Measurements from ENCODE around the gene KLHL29.

Gene KLHL29

DNA sequence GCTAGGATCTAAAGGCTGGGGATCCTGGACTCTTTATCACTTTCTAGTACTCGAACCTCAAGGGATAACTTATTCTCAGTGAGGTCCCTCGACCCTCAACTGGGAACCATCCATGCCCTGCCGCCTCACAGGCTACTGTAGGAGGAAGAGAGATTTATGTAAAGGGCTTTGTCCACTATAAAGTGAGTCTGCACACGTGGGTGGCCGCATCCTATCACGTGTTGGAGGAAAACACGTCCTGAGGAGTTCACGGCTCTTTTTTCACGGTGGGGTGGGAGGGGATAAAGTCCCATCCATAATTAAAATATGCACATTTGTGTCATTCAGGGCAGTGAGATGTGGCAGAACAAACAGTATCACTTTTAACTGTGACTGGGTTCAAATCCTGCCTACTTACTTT lies 176.6 kb downstream of the KLHL29 start:
- no peak for FAIRE-seq

DNA sequence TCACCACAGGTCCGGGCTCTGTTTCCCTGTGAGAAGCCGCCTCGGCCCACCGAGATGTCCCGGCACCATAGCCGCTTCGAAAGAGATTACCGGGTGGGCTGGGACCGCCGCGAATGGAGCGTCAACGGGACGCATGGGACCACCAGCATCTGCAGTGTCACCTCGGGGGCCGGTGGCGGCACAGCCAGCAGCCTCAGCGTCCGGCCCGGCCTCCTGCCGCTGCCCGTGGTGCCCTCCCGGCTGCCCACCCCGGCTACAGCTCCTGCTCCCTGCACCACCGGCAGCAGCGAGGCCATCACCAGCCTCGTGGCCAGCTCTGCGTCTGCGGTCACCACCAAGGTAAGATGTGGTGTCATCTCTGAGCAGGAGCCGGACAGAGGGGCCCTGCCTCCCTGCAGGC lies 177.2 kb downstream of the KLHL29 start:
- no peak for FAIRE-seq

DNA sequence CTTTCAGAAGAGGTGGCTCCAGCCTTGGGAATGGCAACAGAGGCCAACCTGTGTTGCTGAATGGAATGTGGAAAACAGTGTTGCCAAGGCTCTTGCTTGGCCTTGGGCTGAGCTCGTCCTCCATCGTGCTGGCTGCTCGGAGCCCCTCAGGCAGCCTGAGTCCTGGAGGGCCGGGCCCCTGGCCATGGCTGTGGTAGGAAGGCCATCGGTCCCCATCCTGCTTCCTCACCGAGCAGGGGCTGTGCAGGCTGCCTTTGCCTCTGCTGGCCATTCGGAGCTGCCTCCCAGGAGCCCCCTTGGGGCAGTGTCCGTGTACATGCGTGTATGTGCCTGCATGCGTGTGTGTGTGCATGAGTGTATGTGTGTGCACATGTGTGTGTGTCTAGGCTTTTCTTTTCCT lies 178.2 kb downstream of the KLHL29 start:
- FAIRE-seq: no peak

DNA sequence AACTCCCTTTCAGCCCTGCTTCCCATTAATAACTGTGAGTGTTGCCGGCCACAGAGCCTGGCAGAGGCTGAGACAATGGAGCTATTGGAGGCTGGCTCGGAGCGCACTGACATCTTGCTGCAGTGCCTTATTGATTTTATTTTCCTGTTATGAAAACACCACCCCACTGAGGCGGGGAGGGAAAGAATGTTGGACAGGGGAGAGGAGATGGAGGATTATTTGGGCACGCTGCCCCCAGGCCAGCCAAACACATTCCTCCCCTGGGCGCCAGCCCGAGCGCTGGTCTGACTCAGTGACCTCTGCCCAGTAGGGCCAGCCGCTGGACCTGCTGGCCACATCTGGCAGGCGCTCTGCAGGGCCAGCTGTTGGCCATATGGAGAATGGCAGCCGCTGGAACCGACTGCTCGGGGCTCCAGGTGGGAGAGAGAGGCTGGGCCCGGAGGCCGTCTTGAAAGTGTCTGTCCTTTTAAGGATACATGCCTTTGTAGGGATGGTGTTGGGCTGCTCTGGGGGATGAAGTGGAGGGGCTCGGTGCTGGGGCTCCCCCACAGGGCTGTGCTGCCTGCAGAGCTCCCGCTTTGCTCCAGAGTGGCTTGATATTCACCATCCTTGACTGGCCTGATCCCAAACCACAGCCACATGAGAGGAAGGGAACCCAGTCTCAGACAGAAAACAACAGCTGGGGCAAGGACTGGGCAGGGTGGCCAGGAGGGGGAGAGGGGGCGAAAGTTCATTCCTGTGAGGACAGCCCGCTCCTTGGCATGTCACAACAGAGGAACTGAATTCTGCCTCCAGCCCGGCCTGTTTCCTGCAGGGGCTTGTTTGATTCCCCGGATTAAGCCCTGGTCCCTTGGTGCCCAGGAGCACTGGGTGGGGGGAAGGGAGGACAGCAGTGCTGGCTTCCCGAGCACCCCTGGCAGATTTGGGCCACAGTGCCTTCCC lies 179.0 kb downstream of the KLHL29 start:
- no peak for FAIRE-seq

DNA sequence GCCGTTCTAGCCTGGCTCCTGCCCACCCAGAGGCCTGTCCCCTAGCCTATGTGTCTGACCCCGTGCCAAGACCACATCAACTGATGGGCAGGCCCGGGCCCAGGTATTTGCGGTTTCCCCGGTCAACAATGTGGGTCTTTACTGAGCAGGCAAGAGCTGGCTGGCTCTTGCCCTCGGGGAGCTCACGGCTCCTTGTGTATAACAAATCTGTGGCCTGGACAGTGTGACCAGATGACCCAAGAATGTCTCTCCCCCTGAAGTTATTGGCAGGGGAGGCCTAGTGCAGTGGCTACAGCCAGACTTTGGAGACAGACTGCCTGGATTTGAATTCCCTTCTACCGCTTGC lies 179.6 kb downstream of the KLHL29 start:
- FAIRE-seq: no peak

DNA sequence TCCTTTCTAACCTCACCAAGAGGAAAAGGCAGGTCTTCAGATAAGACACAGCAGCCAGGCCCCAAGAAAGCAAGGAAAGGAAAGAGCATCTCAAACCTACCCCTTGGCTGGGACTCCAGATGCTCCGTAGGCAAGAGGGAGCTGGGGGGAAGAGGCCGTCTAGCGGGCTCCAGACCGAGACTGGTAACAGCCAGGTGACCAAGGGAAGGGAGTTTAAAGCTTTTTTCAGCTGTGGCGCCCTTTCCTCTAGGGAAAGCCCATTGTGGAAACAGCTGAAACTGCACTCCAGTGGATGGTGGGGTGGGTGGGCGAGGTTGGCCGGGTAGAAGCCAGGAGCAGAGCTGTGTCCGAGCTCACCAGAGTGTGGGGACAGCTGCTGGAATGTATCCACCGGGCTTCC lies 180.4 kb downstream of the KLHL29 start:
- FAIRE-seq: no peak

DNA sequence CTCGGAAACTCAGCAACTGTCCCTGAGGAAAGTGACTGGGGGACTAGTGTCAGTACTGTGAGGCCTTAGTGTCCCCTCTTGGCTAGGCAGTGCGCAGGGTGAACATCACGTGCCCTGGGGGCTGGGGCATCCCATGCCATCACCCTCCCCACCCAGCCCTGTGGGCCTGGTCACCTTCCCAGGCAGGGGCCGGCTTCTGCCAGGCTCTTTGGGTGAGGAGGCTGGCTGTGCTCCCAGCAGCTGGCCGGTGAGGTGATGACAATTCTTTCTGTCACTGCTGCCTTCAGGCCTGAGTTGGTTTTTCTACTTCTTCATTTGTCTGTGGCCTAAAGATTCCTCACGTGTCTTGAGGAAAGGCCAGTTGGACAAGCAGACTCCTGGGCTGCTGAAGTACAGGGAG lies 180.8 kb downstream of the KLHL29 start:
- FAIRE-seq: no peak

DNA sequence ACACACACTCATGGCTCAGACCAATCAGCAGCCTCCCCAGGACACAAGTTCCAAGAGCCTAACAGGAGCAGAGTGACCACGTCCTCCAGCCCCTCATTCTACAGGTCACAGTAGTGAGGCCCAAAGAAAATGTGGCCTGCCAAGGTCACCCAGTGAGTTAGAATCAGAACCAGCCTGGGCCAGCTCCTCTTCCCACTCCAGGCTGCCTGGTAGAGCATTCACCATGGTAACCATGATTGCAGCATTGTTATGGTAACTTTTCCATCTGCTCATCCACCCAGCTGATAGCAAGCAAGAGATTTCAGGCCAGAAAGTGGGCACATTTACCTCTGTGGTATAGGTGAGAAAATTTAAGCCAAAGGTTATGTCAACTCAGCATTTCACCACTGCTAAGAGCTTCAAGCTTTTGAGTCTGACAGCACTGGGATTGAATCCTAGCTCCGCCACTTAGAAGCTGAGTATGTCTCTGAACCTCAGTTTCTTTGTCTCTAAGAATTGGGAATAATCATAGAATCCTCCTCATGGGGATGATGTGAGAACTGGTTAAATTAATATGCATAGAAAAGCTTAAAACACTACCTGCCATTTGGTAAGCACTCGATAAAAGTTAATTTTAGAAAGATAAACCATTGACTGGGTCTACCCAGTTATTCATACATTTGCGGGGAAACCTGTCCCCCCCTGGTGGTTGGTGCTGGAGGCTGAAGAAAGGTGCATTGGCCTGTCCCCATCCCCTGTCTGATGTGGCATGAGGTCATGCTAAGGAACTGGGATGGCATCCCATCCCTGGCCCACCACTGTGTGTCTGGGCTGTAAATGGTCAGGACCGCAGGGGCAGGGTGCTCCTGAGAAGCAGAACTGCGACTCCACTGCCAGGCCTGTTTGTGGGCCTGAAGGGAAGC lies 181.5 kb downstream of the KLHL29 start:
- FAIRE-seq: no peak

DNA sequence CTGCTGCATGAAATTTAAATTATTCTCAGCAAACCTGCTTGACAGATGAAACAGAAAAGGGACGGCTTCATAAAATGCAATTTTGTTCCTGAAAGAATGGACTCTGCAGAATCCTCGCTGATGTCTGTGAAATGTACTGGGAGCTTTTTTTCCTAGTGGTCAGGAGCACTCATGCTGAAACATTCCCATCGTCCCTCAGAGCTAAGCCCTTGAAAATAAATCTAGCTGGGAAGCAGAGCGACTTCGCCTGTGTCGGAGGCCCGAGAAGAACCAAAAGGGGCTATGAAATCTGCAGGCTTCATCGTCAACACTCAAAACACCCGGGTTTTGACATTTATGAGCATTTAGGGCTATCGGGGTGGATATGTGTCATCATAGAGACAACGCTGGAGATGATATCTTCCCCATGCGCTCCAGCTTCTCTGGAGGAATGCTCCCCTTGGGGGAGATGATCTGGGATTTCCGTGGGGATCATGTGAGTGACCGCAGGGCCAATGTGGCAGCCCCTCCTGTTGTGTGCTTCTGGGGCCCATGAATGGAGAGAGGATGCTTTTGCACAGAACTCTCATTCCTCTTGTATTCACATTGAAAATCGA lies 182.3 kb downstream of the KLHL29 start:
- no peak for FAIRE-seq

DNA sequence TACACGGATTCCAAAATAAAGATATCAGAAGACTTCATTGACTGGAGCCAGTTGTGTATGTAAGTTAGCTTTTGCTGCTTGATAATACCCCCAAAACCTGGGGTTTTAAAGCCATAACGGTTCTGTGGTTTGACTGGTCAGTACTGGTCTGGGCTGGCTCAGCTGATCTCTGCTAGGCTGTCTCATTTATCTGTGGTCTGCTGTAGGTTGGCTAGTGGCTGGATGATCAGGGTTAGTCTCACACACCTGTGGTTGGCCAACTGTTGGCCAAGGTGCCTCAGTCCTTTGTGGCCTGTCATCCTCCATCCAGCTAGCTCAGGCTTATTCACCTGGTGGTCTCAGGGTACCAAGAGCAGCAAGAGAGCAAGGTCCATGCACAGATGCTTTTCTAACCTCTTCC lies 183.2 kb downstream of the KLHL29 start:
- FAIRE-seq: no peak

DNA sequence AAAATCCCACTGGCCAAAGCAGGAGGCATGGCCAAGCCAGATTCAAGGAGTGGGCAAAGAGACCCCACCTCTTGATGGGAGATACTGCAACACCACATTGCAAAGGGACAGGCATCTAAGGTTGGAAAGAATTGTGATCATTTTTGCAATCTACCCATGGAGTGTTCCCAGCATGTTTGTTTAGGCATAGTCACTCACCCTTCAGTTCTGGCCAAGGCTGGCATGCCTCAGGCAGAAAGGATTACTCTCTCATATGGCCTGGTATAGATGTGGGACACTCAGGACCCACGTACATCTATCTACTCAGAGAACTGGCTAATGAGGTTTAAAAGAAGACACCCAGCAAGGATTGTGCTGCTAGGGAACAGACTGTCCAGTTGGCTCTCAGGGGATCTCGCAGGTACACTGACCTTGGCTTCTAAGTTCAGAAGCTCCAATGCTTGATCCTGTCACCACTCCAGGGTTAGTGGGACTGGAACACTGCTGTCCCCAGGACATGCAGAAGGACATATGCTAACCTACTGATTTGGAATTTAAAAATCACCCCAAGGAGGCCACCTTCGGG lies 183.7 kb downstream of the KLHL29 start:
- no peak for FAIRE-seq

DNA sequence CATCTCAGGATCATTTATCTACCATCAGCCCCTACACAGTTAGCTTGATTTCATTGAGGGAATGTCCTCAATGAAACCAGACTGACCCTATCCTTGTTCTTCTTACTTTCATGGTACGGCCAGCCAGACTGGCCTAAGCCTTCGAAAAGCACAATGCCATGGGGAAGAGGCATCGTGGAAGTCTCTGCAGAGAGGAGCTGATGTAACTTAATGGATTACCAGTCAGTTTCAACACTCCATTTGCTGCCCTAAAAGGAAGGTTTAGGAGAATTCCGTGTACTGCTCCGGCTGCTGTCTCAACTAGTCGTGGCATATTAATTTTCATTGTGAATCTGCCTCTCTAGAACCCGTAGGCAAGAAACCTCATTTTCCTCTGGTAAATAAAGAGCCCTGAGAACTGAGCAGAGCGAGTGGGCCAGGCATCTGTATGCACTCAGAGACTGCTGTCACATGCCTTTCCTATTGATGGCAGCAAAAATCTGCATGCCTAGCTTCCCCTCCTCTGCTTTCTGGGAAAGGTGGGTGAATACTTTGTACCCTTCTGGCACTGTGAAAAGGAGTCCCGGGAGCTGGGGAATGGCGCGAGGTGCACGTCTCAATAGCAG lies 184.9 kb downstream of the KLHL29 start:
- no peak for FAIRE-seq

DNA sequence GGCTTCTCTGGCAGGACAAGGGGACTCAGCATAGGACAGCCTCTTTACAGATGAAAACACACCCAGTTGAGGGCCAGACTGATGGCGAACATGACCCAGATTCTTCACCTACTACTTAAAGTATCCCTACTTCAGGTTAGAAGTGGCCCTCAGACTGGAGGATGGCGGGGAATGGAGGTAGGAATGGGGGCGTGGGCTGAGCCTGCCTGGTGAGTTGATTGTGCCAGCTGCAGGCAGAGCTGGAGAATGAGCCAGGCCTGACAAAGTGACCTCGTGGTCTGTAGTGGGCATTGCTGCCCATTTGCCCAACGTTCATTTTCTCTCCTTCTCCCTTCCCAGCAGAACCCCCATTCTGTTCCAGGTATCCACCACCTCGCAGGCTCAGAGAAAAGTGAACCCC lies 186.1 kb downstream of the KLHL29 start:
- FAIRE-seq: no peak

DNA sequence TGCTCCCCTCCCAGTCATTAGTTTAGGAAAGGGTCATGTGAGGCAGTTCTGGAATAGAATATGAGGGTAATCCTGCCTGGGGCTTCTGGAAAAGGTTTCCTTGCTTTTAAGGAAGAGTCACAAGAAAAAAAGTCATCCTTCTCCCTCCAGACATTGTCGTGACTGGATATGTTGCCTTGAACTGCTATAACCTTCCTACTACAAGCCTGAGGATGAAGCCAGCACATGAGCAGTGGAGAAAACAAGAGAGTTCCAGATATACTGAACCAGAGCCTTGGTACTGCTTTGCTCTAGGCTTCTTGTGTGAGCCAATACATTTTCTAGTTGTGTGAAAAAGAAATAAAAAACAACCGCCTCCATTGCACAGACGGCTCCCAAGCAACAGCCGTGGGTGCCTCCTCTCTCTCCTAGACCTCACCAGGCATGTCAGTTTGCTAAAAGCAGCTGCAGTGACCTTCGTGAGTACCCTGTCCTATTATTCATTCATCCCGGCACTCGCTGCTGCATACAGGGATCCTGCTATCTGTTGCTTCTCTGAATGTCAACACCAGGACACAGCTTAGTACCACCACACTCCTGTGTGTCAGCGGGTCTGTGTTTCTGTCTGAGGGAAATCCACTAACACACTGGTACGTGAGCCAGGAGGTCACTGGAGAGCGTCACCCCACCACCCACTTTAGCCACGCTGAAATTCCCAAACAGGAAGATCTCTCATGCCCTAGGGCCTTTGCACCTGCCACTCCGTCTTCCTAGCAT lies 186.7 kb downstream of the KLHL29 start:
- no peak for FAIRE-seq

DNA sequence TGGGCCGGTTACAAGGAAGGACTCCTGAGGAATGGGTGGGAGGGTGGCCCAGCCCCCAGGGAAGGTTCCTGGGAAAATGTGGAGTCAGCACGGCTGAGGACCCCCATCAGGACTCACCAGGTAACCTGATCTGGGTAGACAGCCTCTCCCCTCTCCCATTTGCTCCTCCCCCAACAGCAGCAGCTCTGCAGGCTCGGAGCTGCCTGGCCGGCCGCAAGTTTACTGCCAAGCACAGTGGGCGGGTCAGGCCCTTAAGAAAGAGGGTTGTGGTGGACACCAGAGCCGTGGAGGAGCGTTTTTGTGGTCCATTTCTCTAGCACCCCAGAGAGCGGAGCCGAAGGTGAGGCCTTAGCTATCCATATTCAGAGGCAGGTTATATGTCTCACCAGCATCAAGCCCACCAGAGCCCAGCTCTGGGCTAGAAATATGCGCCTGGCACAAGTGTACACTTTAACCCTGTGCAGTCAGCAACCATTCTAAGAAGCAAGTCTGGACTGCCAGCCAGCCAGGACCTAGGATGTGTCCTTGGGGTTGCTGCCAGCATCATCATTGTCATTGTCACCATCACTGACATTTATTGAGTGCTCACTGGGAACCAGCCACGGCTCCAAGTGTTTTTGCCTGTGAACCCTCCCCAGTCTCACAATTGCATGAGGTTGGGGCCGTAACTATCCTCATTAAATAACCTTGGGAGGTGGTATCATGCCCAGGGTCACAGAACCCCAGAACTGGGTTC lies 190.1 kb downstream of the KLHL29 start:
- FAIRE-seq: no peak

DNA sequence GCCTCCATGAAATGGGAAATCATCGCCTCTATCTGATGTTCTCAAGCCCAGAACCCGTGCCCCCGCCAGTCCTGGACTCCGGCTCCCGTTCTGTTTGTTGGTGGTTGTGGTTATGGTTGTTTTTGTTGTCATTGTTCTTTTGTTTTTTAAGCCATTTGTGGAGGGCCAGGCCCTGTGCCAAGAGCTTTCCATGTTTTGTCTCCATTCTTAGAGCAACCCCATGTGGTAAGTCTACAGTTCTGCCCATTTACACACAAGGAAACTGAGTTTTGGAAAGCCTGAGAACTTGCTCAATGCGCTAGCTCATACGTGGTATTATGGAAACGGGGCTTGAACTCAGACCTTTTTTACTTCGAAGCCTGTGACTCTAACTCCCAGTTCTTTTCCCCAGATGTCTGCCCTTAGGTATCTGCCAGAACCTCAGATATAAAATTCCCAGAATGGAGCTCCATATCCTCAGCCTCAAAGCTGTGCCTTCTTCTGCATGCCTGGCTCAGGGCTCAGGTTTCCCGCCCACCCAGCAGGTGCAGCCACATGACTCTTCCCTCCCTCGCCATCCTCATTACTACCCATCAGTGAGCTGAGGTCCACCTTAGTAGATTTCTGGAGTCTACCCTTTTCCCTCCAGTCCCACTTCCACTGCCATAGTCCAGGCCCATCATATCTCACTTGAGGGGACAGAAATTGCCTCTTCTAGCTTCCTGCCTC lies 194.1 kb downstream of the KLHL29 start:
- no peak for FAIRE-seq

DNA sequence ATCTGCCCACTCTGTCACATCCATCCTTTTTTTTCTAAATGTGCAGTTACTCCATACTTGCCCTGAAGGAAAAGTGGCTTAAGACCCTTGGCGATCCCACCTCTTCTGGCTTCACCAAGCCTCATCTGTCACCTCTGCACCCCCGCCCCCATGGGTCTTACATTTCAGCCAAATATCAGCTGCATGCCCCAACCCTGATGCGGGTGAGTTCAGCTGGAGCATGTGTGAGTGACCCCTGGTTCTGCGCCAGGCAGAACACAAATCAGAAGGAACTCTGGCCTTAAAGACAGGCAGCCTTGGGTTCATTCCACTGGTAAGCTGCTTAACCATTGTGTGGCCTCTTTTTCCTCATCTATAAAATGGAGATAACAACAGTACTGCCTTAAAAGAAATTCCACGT lies 194.7 kb downstream of the KLHL29 start:
- no peak for FAIRE-seq

DNA sequence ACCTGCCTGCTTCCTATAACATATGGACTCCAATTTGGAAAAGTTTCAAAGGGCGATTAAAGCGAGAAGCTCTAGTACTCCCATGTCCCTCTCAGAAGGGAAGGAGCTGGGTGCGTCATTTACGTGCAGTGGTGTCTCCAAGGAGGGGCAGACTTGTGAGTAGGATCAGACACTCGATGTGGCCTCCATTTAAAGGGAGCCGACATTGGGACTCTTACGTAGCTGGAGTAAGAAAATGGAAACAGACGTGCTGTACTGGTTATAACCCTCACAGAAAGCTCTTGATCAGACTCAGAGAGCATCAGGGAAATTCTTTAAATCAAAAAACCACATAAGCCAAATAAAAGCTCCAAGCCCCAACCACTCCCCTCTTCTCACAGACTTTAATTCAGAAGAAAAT lies 198.5 kb downstream of the KLHL29 start:
- FAIRE-seq: no peak

DNA sequence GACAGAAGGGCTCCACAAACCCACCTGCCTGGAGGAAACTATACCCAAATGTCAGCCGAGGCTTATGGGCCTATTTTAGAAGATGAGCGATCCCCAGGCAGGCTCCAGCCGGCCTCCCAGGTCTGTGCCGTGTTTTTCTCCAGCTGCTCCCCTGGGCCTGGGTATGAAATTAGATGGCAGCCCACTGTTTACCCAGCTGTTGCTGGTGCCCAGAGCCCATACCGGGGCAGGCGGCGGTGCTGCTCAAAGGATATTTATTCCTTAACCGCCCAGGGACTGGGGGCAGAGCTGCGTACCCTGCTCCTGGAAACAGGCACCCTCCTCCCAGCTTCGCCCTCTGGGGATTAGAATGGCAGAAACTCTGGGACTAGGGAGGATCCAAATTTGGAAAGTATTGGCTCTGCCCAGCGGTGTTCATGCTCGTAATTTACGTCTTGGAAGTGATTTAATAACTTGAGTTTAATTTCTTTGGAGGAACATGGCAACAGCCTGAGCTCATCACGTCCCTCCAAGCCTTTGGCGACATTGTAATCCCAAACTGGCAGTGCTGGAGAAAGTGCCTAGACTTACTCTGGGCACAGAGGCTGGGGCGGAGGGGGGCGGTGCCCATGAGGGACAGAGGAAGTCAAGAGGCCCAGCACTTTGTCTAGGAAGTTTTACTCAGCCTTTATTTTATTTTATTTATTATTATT lies 199.2 kb downstream of the KLHL29 start:
- no peak for FAIRE-seq

Data from TTC549 (cell line).